SK-N-SH (cell line): ENCODE data around the gene SNRNP70. TPM values are rescaled to one million over a fixed set of nuclear protein-coding genes. Genes with fewer than 3 reads are reported as not detected.

ENCODE experiments used
- CTCF ChIA-PET: fragments of 300-600, 350-600 bp; formaldehyde crosslinking; extraction: SDS; loops from one replicate; lab custom pipeline; 2021; lab: Yijun Ruan, JAX
- POLR2A ChIA-PET: fragments of 350-600 bp; sonication (Branson Sonifier 250); formaldehyde crosslinking; extraction: SDS; loops from one replicate; lab custom pipeline; 2020; ENCODE audit warnings: antibody characterized with exemption, inconsistent platforms; lab: Yijun Ruan, JAX
- DNase-seq: peaks from one replicate; pipeline ENCODE4 v3.0.0; 2012
- H2AFZ ChIP-seq: fragments of 200-600 bp; sonication (generic); 2 replicates; pipeline ENCODE4 v1.8.1; 2016; ENCODE audit warnings: antibody characterized with exemption, mild to moderate bottlenecking, low read depth
- H3F3A ChIP-seq: fragments of 200-600 bp; sonication (generic); replicated peaks from 2 replicates; pipeline ENCODE3; 2016; ENCODE audit warnings: antibody characterized with exemption, mild to moderate bottlenecking; ENCODE audit not compliant: insufficient read depth
- H3K27ac ChIP-seq, 2 experiments: fragments of 200-500 bp in 1 of 2; fragments of 200-600 bp in 1 of 2; sonication (Bioruptor generic) in 1 of 2; sonication (generic), shearing (Covaris generic) in 1 of 2; 2 replicates each; pipeline versions ENCODE4 v1.5.1 to v1.6.1; 2014 to 2016; ENCODE audit warnings: low read depth in 2 of 2, inconsistent platforms in 1 of 2, low read length in 1 of 2, mild to moderate bottlenecking in 1 of 2, mixed read lengths in 1 of 2
- H3K27me3 ChIP-seq: fragments of 200-600 bp; sonication (generic), shearing (Covaris generic); 2 replicates; pipeline ENCODE4 v1.6.1; 2016; ENCODE audit warnings: mixed run types; ENCODE audit not compliant: insufficient read depth
- H3K36me3 ChIP-seq, 2 experiments: fragments of 200-500 bp in 1 of 2; fragments of 200-600 bp in 1 of 2; sonication (Bioruptor generic) in 1 of 2; sonication (generic) in 1 of 2; replicated peaks in 1 of 2; 2 replicates each; pipeline versions ENCODE3 to v1.5.1; 2014 to 2016; ENCODE audit warnings: low read length in 1 of 2, mild to moderate bottlenecking in 1 of 2; ENCODE audit not compliant: insufficient read depth in 2 of 2, control insufficient read depth in 1 of 2
- H3K4me1 ChIP-seq, 2 experiments: fragments of 200-500 bp in 1 of 2; fragments of 200-600 bp in 1 of 2; sonication (Bioruptor generic) in 1 of 2; sonication (generic), shearing (Covaris generic) in 1 of 2; 2 replicates each; pipeline versions ENCODE4 v1.5.1 to v1.6.1; 2014 to 2016; ENCODE audit warnings: low read depth in 1 of 2, low read length in 1 of 2, mixed run types in 1 of 2; ENCODE audit not compliant: insufficient read depth in 2 of 2, control insufficient read depth in 1 of 2
- H3K4me2 ChIP-seq: fragments of 200-600 bp; sonication (generic), shearing (Covaris generic); 2 replicates; pipeline ENCODE4 v1.6.1; 2017; ENCODE audit warnings: mixed run types
- H3K4me3 ChIP-seq, 2 experiments: fragments of 200-500 bp in 1 of 2; fragments of 200-600 bp in 1 of 2; sonication (Bioruptor generic) in 1 of 2; sonication (generic), shearing (Covaris generic) in 1 of 2; 2 replicates each; pipeline versions ENCODE4 v1.5.1 to v1.8.1; 2014 to 2016; ENCODE audit warnings: low read depth in 2 of 2, inconsistent platforms in 1 of 2, low read length in 1 of 2, mild to moderate bottlenecking in 1 of 2, mixed read lengths in 1 of 2, moderate library complexity in 1 of 2
- H3K79me2 ChIP-seq: fragments of 200-600 bp; sonication (generic); 2 replicates; pipeline ENCODE4 v1.8.1; 2017; ENCODE audit warnings: mild to moderate bottlenecking; ENCODE audit not compliant: insufficient read depth
- H3K9ac ChIP-seq: fragments of 200-600 bp; sonication (generic); 2 replicates; pipeline ENCODE4 v1.6.1; 2017; ENCODE audit warnings: mixed run types
- H3K9me2 ChIP-seq: fragments of 200-600 bp; sonication (generic); 2 replicates; pipeline ENCODE4 v1.6.1; 2017; ENCODE audit warnings: mixed run types
- H3K9me3 ChIP-seq: fragments of 200-600 bp; sonication (generic); 2 replicates; pipeline ENCODE4 v1.6.1; 2017; ENCODE audit warnings: mixed run types, mild to moderate bottlenecking, moderate library complexity
- H4K20me1 ChIP-seq: fragments of 200-600 bp; sonication (generic); 2 replicates; pipeline ENCODE4 v1.6.1; 2017; ENCODE audit warnings: mild to moderate bottlenecking, mixed run types; ENCODE audit not compliant: insufficient read depth
- CHD2 ChIP-seq: fragments of 150-350 bp; IDR thresholded peaks from 2 replicates; pipeline ENCODE4 v1.6.1; 2018; ENCODE audit warnings: low read length; ENCODE audit not compliant: partially characterized antibody
- EZH2phosphoT487 ChIP-seq: fragments of 200-600 bp; sonication (generic); IDR thresholded peaks from 2 replicates; pipeline ENCODE4 v1.6.1; 2017; ENCODE audit warnings: low read depth, mixed run types, mild to moderate bottlenecking, antibody characterized with exemption, moderate library complexity, borderline replicate concordance
- FOSL2 ChIP-seq: IDR thresholded peaks from 2 replicates; pipeline ENCODE4 v1.4.0; 2012; ENCODE audit warnings: low read depth, mild to moderate bottlenecking, moderate library complexity, borderline replicate concordance
- FOXJ3 ChIP-seq: sonication (generic); formaldehyde crosslinking; IDR thresholded peaks from 2 replicates; pipeline ENCODE4 v1.5.1; 2020; ENCODE audit warnings: mild to moderate bottlenecking, missing genetic modification reagents
- GABPA ChIP-seq: IDR thresholded peaks from 2 replicates; pipeline ENCODE4 v1.4.0; 2012; ENCODE audit warnings: low read depth, mild to moderate bottlenecking
- MEF2A ChIP-seq: IDR thresholded peaks from 2 replicates; pipeline ENCODE4 v1.4.0; 2012; ENCODE audit warnings: low read depth, borderline replicate concordance
- MXI1 ChIP-seq: IDR thresholded peaks from 2 replicates; pipeline ENCODE4 v1.6.1; 2012; ENCODE audit warnings: mild to moderate bottlenecking, low read depth, low read length, improper control_type of control experiment
- NFIC ChIP-seq: IDR thresholded peaks from 2 replicates; pipeline ENCODE4 v1.4.0; 2012; ENCODE audit warnings: borderline replicate concordance
- NRF1 ChIP-seq: IDR thresholded peaks from 2 replicates; pipeline ENCODE4 v1.6.1; 2012; ENCODE audit warnings: low read depth, mild to moderate bottlenecking, low read length
- PBX3 ChIP-seq: IDR thresholded peaks from 2 replicates; pipeline ENCODE4; 2012
- POLR2AphosphoS5 ChIP-seq: IDR thresholded peaks from 2 replicates; pipeline ENCODE4 v1.6.1; 2012; ENCODE audit warnings: low read depth, low read length
- RAD21 ChIP-seq: IDR thresholded peaks from 2 replicates; pipeline ENCODE4 v1.6.1; 2012; ENCODE audit warnings: mild to moderate bottlenecking, low read length
- RXRA ChIP-seq: IDR thresholded peaks from 2 replicates; pipeline ENCODE4 v1.4.0; 2012; ENCODE audit warnings: low read depth, mild to moderate bottlenecking, borderline replicate concordance
- TCF12 ChIP-seq: IDR thresholded peaks from 2 replicates; pipeline ENCODE4 v1.4.0; 2012
- YY1 ChIP-seq: IDR thresholded peaks from 2 replicates; pipeline ENCODE4 v1.4.0; 2012; ENCODE audit warnings: low read depth, mild to moderate bottlenecking
- WGBS: methylation state at CpG from one replicate; pipeline ENCODE4 v1.1.6; 2017; ENCODE audit warnings: low lambda C conversion rate; 5-methylcytosine and 5-hydroxymethylcytosine counted together
- polyA plus RNA-seq, 3 experiments: library from polyadenylated mRNA; depleted of rRNA; stranded (reverse); fragments of >200 nt; gene quantifications; 2 replicates each; pipeline ENCODE4 v1.2.3, GENCODE V29; 2012
- TF ChIP-seq, protein P1 (sequence below): IDR thresholded peaks from 2 replicates; pipeline ENCODE4 v1.4.0; 2012; ENCODE audit warnings: low read depth
- TF ChIP-seq, protein P2 (sequence below): IDR thresholded peaks from 2 replicates; pipeline ENCODE4 v1.4.0; 2012; ENCODE audit warnings: low read depth, borderline replicate concordance

Gene SNRNP70
- polyA plus RNA-seq, 1 of the 3 experiments (the other 2 are of a cell fraction): 359 TPM

DNA sequence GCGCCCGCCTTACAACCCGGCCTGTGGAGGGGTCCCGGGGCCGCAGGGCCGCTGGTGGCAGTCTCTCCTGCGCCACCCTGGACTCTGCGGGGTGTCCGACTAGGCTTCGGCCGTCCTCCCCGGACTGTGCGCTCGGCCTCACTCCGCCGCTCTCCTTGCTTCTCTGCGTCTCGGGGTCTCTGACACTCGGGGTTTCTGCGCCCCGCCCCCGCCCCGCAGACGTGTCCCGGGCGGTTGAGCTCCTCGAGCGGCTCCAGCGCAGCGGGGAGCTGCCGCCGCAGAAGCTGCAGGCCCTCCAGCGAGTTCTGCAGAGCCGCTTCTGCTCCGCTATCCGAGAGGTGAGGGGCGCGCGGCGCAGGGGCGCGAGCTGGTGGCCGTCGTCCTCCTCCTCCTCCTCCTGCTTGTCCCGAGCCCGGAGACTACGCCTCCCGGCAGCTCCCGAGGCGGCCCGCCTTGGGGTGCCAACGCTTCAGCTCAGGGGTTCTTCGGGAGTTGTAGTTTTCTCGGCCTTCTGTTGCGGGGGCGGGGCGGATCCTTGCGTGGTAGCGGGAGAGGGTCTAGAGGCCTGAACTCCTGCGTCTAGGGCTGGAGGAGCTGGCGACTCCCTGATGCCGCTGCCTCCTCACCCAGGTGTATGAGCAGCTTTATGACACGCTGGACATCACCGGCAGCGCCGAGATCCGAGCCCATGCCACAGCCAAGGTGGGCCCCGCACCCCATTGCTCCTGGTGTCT, 29.5 kb downstream of the SNRNP70 start:
- ChIA-PET POLR2A (interaction anchor here (0.8 to 1.9 kb wide), 3 partner anchors 9 to 36 kb away, joined by 3 to 10 read pairs (median 3); no protein-coding TSS in a partner anchor), CTCF (interaction anchor here (0.9 to 6.2 kb wide), 12 partner anchors 9 to 110 kb away, joined by 3 to 86 read pairs (median 7); no protein-coding TSS in a partner anchor)
- DNase-seq: peak; percentile 72
- Histone ChIP-seq H3K27ac (peak overlapping the region; percentile 47 to 72; a peak in 3 of 4 replicates), H3K9me3 (no peaks in the 10 kb centered on the region), H3K4me2 (peak overlapping the region; percentile 93), H3K9me2 (no peaks in the 10 kb centered on the region), H3K36me3 (peaks cover 0 to 5% of the 10 kb centered on the region in 2 experiments), H4K20me1 (peaks cover 7% of the 10 kb centered on the region; the same call in 1 of the 2 replicates), H3K79me2 (no peaks in the 10 kb centered on the region; the same call in 1 of the 2 replicates), H3K9ac (peak overlapping the region; percentile 70), H3K4me1 (peaks cover 18 to 23% of the 10 kb centered on the region in 2 experiments; a peak in 2 of 4 replicates), H3F3A (peaks cover 38% of the 10 kb centered on the region), H3K27me3 (no peaks in the 10 kb centered on the region), H2AFZ (peak overlapping the region; percentile 29; the same call in 1 of the 2 replicates), H3K4me3 (peak overlapping the region; percentile 66 to 78)
- no peak for TF ChIP-seq FOSL2
- TF ChIP-seq YY1: no peak
- TF ChIP-seq, protein P1, sequence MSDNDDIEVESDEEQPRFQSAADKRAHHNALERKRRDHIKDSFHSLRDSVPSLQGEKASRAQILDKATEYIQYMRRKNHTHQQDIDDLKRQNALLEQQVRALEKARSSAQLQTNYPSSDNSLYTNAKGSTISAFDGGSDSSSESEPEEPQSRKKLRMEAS: no peak
- TF ChIP-seq GABPA: 0 out of 2 replicates have a peak, but pooled peaks have one; percentile 10
- TF ChIP-seq CHD2: no peak
- WGBS: 16% methylated on average over 32 of the region's 68 CpGs

- H3K27me3 ChIP-seq: no peaks in the 10 kb centered on the region
- no peak overlapping the region for H3K4me2 ChIP-seq
- peaks cover 5 to 29% of the 10 kb centered on the region in 2 experiments; a peak in 1 of 4 replicates for H3K4me1 ChIP-seq
- TF ChIP-seq EZH2phosphoT487 (no peak), FOXJ3 (no peak), RAD21 (no peak), TCF12 (no peak), NFIC (no peak), PBX3 (no peak), MEF2A (no peak), RXRA (no peak), NRF1 (no peak), MXI1 (no peak), POLR2AphosphoS5 (no peak)
- TF ChIP-seq, protein P1: no peak
- TF ChIP-seq, protein P2, sequence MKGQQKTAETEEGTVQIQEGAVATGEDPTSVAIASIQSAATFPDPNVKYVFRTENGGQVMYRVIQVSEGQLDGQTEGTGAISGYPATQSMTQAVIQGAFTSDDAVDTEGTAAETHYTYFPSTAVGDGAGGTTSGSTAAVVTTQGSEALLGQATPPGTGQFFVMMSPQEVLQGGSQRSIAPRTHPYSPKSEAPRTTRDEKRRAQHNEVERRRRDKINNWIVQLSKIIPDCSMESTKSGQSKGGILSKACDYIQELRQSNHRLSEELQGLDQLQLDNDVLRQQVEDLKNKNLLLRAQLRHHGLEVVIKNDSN: no peak
- CTCF ChIA-PET: interaction anchor here (1.0 to 6.2 kb wide), 7 partner anchors 10 to 109 kb away, joined by 3 to 86 read pairs (median 3); no protein-coding TSS in a partner anchor
- no peak for DNase-seq
- no peaks in the 10 kb centered on the region for H4K20me1 ChIP-seq
- H3K27ac ChIP-seq: no peak overlapping the region
- 83% methylated on average over 1 of the region's 1 CpG for WGBS
- no peaks in the 10 kb centered on the region for H3K9me3 ChIP-seq
- H3K9me2 ChIP-seq: no peaks in the 10 kb centered on the region
- POLR2A ChIA-PET: interaction anchor here (0.7 kb wide), 1 partner anchor 11 kb away, joined by 5 read pairs; no protein-coding TSS in a partner anchor
- no peak overlapping the region for H3K9ac ChIP-seq
- H3K4me3 ChIP-seq: no peak overlapping the region
- no peaks in the 10 kb centered on the region; the same call in 1 of the 2 replicates for H3K79me2 ChIP-seq
- peaks cover 21% of the 10 kb centered on the region for H3F3A ChIP-seq
- no peak overlapping the region for H2AFZ ChIP-seq
- H3K36me3 ChIP-seq: peaks cover 0 to 5% of the 10 kb centered on the region in 2 experiments
Measured at GRCh38 chr19:49116544-49116943, 31.3 kb downstream of the SNRNP70 start.
